K562 (cell line): ENCODE measurements around the gene ADIPOQ.
"Not testable (repeated sequence)": the region's sequence is repeated elsewhere in the genome, so short reads cannot be mapped to it uniquely, and the experiment has no call there.

Experiments
- CHD1 ChIP-seq: fragments of 200-600 bp; sonication (generic); IDR thresholded peaks from one replicate; pipeline ENCODE4 v1.6.1; 2012; ENCODE audit warnings: mild to moderate bottlenecking, moderate library complexity, low read length, inconsistent platforms
- CTCF ChIP-seq, 3 experiments: IDR thresholded peaks in 2 of 3; conservative IDR thresholded peaks in 1 of 3; 2 replicates each; pipeline ENCODE4 v1.5.1; 2011 to 2012; ENCODE audit warnings: low read length in 3 of 3, mild to moderate bottlenecking in 3 of 3, control low read depth in 2 of 3, improper control_type of control experiment in 1 of 3, inconsistent platforms in 1 of 3, low read depth in 1 of 3, mixed read lengths in 1 of 3, moderate library complexity in 1 of 3; ENCODE audit not compliant: insufficient read depth in 2 of 3
- E2F3 ChIP-seq: fragments of 250-450 bp; sonication (Bioruptor Pico); IDR thresholded peaks from 2 replicates; pipeline ENCODE4 v1.4.0; 2020; ENCODE audit warnings: mild to moderate bottlenecking
- JUN ChIP-seq, 2 experiments: sonication (generic) in 1 of 2; formaldehyde crosslinking in 1 of 2; IDR thresholded peaks; 2 replicates each; pipeline versions ENCODE4 v1.6.1 to v1.8.0; 2012 to 2022; ENCODE audit warnings: borderline replicate concordance in 2 of 2, mild to moderate bottlenecking in 2 of 2, improper control_type of control experiment in 1 of 2, low read depth in 1 of 2, low read length in 1 of 2, missing genetic modification reagents in 1 of 2
- KDM1A ChIP-seq, 2 experiments: fragments of 450-650 bp; IDR thresholded peaks; 2 replicates each; pipeline ENCODE4 v1.6.1; 2016; ENCODE audit warnings: mild to moderate bottlenecking in 2 of 2
- KLF10 ChIP-seq: fragments of 250-450 bp; sonication (Bioruptor Pico); IDR thresholded peaks from 2 replicates; pipeline ENCODE4 v1.6.1; 2021; ENCODE audit warnings: matching md5 sums
- PCBP1 ChIP-seq: fragments of 200-400 bp; formaldehyde crosslinking; IDR thresholded peaks from 2 replicates; pipeline ENCODE4 v1.6.1; 2018; ENCODE audit warnings: mild to moderate bottlenecking, low read depth, low read length; ENCODE audit not compliant: poor library complexity, severe bottlenecking
- POLR2A ChIP-seq: fragments of 450-650 bp; conservative IDR thresholded peaks from 2 replicates; pipeline ENCODE4 v1.6.1; 2016
- TF ChIP-seq, protein P1 (sequence below): fragments of 450-650 bp; formaldehyde crosslinking; IDR thresholded peaks from 2 replicates; pipeline ENCODE4 v1.4.0; 2022; ENCODE audit warnings: missing genetic modification characterization
- TF ChIP-seq, protein P2 (sequence below): sonication (generic); formaldehyde crosslinking; IDR thresholded peaks from 2 replicates; pipeline ENCODE4 v1.8.1; 2023; ENCODE audit warnings: mild to moderate bottlenecking, missing genetic modification reagents

DNA sequence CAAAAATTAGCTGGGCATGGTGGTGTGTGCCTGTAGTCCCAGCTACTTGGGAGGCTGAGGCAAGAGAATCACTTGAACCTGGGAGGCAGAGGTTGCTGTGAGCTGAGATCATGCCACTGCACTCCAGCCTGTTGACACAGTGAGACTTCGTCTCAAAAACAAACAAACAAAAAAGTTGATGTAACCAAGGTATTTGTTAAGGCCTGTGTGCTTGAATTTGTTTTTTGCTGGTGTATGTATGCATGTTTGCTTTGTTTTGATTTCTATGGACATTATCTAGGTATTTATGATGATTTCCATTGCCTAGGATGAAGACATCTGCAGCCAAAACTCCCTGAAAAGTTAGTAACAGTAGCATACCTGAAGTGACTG is 20.1 kb upstream of the ADIPOQ start:
- TF ChIP-seq, protein P1, sequence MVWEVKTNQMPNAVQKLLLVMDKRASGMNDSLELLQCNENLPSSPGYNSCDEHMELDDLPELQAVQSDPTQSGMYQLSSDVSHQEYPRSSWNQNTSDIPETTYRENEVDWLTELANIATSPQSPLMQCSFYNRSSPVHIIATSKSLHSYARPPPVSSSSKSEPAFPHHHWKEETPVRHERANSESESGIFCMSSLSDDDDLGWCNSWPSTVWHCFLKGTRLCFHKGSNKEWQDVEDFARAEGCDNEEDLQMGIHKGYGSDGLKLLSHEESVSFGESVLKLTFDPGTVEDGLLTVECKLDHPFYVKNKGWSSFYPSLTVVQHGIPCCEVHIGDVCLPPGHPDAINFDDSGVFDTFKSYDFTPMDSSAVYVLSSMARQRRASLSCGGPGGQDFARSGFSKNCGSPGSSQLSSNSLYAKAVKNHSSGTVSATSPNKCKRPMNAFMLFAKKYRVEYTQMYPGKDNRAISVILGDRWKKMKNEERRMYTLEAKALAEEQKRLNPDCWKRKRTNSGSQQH (CRISPR knock-in tag): not testable (repeated sequence)
- TF ChIP-seq, protein P2, sequence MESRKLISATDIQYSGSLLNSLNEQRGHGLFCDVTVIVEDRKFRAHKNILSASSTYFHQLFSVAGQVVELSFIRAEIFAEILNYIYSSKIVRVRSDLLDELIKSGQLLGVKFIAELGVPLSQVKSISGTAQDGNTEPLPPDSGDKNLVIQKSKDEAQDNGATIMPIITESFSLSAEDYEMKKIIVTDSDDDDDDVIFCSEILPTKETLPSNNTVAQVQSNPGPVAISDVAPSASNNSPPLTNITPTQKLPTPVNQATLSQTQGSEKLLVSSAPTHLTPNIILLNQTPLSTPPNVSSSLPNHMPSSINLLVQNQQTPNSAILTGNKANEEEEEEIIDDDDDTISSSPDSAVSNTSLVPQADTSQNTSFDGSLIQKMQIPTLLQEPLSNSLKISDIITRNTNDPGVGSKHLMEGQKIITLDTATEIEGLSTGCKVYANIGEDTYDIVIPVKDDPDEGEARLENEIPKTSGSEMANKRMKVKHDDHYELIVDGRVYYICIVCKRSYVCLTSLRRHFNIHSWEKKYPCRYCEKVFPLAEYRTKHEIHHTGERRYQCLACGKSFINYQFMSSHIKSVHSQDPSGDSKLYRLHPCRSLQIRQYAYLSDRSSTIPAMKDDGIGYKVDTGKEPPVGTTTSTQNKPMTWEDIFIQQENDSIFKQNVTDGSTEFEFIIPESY (CRISPR knock-in tag): not testable (repeated sequence)
- not testable (repeated sequence) for TF ChIP-seq JUN (IDR thresholded peaks at IDR 0.05; ENCODE audit: borderline replicate concordance, low read depth, low read length); JUN (CRISPR knock-in tag; IDR thresholded peaks at IDR 0.05; ENCODE audit: borderline replicate concordance); CTCF (IDR thresholded peaks at IDR 0.05 in 2 of 3, conservative IDR thresholded peaks at IDR 0.05 in 1 of 3; ENCODE audit: insufficient read depth in 2 of 3, low read depth in 1 of 3, low read length in 3 of 3); PCBP1; POLR2A; KLF10 (CRISPR knock-in tag); KDM1A (IDR thresholded peaks at IDR 0.05); CHD1; E2F3
